ENCODE data around the gene CNOT4.

DNA sequence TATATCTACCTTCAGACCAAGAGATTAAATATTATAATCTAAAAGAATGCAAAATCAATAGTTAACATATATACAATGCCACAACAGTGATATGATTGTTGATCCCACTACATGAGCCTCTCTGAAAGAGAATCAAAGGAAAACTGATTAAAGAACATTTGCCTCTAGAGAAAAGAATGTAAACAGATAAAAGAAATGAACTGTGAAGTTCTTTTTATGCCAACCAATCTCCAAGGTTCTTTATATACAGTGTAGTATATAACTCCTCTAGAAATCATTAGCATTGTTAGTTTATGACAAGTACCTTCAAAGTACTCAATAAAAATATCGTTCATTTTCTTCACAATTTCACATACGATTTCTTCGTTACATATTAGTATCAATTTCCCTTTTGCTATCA is 20.1 kb downstream of the CNOT4 start:
- TF ChIP-seq SPI1 (IDR thresholded peaks at IDR 0.05; ENCODE audit: borderline replicate concordance, low read depth) = no peak
- TF ChIP-seq, protein P1, sequence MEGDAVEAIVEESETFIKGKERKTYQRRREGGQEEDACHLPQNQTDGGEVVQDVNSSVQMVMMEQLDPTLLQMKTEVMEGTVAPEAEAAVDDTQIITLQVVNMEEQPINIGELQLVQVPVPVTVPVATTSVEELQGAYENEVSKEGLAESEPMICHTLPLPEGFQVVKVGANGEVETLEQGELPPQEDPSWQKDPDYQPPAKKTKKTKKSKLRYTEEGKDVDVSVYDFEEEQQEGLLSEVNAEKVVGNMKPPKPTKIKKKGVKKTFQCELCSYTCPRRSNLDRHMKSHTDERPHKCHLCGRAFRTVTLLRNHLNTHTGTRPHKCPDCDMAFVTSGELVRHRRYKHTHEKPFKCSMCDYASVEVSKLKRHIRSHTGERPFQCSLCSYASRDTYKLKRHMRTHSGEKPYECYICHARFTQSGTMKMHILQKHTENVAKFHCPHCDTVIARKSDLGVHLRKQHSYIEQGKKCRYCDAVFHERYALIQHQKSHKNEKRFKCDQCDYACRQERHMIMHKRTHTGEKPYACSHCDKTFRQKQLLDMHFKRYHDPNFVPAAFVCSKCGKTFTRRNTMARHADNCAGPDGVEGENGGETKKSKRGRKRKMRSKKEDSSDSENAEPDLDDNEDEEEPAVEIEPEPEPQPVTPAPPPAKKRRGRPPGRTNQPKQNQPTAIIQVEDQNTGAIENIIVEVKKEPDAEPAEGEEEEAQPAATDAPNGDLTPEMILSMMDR (IDR thresholded peaks at IDR 0.05; ENCODE audit: insufficient read depth, low read length) = no peak
